Left ventricle myocardium inferior (tissue), 1 donor: ENCODE results near the gene CUEDC1. TPM values are rescaled to one million over a fixed set of nuclear protein-coding genes. Genes with fewer than 3 reads are reported as not detected.
A peak's percentile ranks its signal among the peaks of the same experiment; 100 is the strongest.

Experiments
- DNase-seq: peaks from one replicate; pipeline ENCODE4 v3.0.0-alpha.2; 2020
- H3K27ac ChIP-seq: fragments of 200-600 bp; replicated peaks from 2 replicates; pipeline ENCODE4 v1.8.0; 2021
- H3K27me3 ChIP-seq: fragments of 200-600 bp; 2 replicates; pipeline ENCODE4 v1.8.0; 2021; ENCODE audit warnings: low read depth
- H3K36me3 ChIP-seq: fragments of 200-600 bp; 2 replicates; pipeline ENCODE4 v1.8.0; 2021
- H3K4me1 ChIP-seq: fragments of 200-600 bp; 2 replicates; pipeline ENCODE4 v1.8.0; 2021
- H3K4me3 ChIP-seq: fragments of 200-600 bp; 2 replicates; pipeline ENCODE4 v1.8.0; 2021; ENCODE audit warnings: mild to moderate bottlenecking, moderate library complexity
- H3K9me3 ChIP-seq: fragments of 200-600 bp; replicated peaks from 2 replicates; pipeline ENCODE4 v1.8.0; 2021
- CTCF ChIP-seq: fragments of 200-600 bp; IDR thresholded peaks from 2 replicates; pipeline ENCODE4 v1.8.0; 2021; ENCODE audit warnings: antibody characterized with exemption, mild to moderate bottlenecking, borderline replicate concordance
- intact Hi-C: fragments of 100-400 bp; cut with micrococcal nuclease; formaldehyde crosslinking; loops from one replicate; pipeline ENCODE4 v1.11.0; 2022
- total RNA-seq: library from RNA; stranded (reverse); fragmentation: NEBNext Ultra II Directional; extraction: Animal tissue kit (Norgen Biotek cat#: 25700); gene quantifications from one replicate; pipeline ENCODE4 v1.2.1, GENCODE V29; 2021
- donor health status: DM: no; HTN: yes; CAD: no; lungs with severe emphysema.

The CUEDC1 gene
- total RNA-seq, 1 donor from 2014 or later: 43.2 TPM

- H3K27me3 ChIP-seq: no peaks in the 10 kb centered on the region
- H3K36me3 ChIP-seq: no peaks in the 10 kb centered on the region
- intact Hi-C loops: no loop called here
- no peaks in the 10 kb centered on the region for H3K9me3 ChIP-seq
- H3K4me3 ChIP-seq: no peak overlapping the region
- H3K27ac ChIP-seq: peak overlapping the region; percentile 99
- no peak for TF ChIP-seq CTCF
- H3K4me1 ChIP-seq: peaks cover 100% of the 10 kb centered on the region
- no peak for DNase-seq
Observed at GRCh38 chr17:57894848-57895247, 60.4 kb downstream of the CUEDC1 start.

GRCh38 chr17:57892820-57893595, 62.2 kb downstream of the CUEDC1 start:
- Histone ChIP-seq H3K27ac (peak overlapping the region; percentile 99), H3K27me3 (no peaks in the 10 kb centered on the region), H3K4me3 (peak overlapping the region; percentile 66), H3K9me3 (no peaks in the 10 kb centered on the region), H3K36me3 (no peaks in the 10 kb centered on the region), H3K4me1 (peaks cover 100% of the 10 kb centered on the region)
- intact Hi-C loops: no loop called here
- no peak for TF ChIP-seq CTCF
- peak; percentile 91 for DNase-seq

- Histone ChIP-seq H3K4me3 (peak overlapping the region; percentile 66), H3K36me3 (no peaks in the 10 kb centered on the region)
- TF ChIP-seq CTCF: peak; percentile 98
Observed at GRCh38 chr17:57892146-57892819, 62.9 kb downstream of the CUEDC1 start.

GRCh38 chr17:57890857-57891232, 64.4 kb downstream of the CUEDC1 start:
- intact Hi-C loops: no loop called here
- no peak for DNase-seq
- peaks cover 80% of the 10 kb centered on the region for H3K4me1 ChIP-seq
- H3K27ac ChIP-seq: peak overlapping the region; percentile 99
- H3K27me3 ChIP-seq: no peaks in the 10 kb centered on the region
- TF ChIP-seq CTCF: no peak
- no peaks in the 10 kb centered on the region for H3K9me3 ChIP-seq
- no peak overlapping the region for H3K4me3 ChIP-seq
- no peaks in the 10 kb centered on the region for H3K36me3 ChIP-seq

More at GRCh38 chr17:57892146-57892819, 62.9 kb downstream of the CUEDC1 start:
- intact Hi-C loops: no loop called here
- DNase-seq: peak; percentile 90
- H3K4me1 ChIP-seq: peaks cover 94% of the 10 kb centered on the region
- no peaks in the 10 kb centered on the region for H3K9me3 ChIP-seq
- H3K27me3 ChIP-seq: no peaks in the 10 kb centered on the region
- peak overlapping the region; percentile 99 for H3K27ac ChIP-seq

- Histone ChIP-seq H3K36me3 (peaks cover 3% of the 10 kb centered on the region), H3K27me3 (no peaks in the 10 kb centered on the region), H3K4me1 (peaks cover 73% of the 10 kb centered on the region), H3K9me3 (no peaks in the 10 kb centered on the region), H3K4me3 (no peak overlapping the region), H3K27ac (peak overlapping the region; percentile 99)
- peak; percentile 26 for TF ChIP-seq CTCF
- DNase-seq: peak; percentile 85
- intact Hi-C loops: no loop called here
Observed at GRCh38 chr17:57889892-57890856, 65.0 kb downstream of the CUEDC1 start.
